RCC 7860 (cell line): ENCODE data around the gene PAXIP1.

Source experiments
- DNase-seq: peaks from one replicate; pipeline ENCODE4 v3.0.0-alpha.2; 2015; ENCODE audit warnings: low spot score
- FAIRE-seq: peaks from 2 replicates; lab custom pipeline; 2012; peaks lifted over from hg19 to GRCh38; lab: Jason Lieb, UNC

Gene PAXIP1

DNA sequence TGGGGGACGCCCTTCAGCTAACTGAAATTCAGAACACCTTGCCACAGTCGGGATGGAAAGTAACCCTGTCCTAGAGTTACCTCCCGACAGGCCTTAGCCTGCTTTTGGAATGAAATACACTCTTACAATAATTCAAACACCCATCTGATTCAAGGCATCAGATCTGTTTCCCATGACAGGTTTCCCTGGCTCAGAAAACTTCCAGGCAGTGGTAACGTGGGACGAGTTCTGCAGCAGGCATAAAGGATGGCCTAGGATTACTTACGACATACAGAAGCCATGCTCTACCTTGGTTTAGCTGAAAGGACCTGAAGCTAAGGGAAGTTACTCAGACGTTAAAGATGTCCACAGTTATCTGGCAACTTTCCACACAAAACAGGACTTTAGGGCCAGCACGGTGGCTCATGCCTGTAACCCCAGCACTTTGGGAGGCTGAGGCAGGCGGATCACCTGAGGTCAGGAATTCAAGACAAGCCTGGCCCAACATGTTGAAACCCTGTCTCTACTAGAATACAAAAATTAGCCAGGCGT lies 5.0 kb downstream of the PAXIP1 start:
- FAIRE-seq, result no peak

DNA sequence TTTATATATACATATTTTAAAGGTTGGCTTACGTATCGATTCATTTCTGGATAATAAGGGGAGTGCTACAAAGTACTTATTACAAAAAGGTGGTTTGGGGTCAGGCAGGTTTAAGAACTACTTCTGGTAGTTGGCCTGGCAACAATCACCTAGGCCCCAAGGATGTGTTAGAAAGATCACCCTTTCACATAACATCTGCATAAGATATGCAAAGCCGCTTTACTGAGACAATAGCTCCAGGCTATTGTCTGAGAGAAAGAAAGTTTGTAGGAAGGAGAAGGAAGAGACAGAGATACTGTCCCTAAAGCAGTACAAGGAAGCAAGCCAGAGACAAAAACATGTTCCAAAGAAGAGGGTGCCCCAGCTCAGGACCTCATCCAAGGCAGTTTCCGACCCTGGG lies 6.2 kb downstream of the PAXIP1 start:
- no peak for FAIRE-seq

More for the DNA sequence above, 5.0 kb downstream of the PAXIP1 start:
- no peak for DNase-seq

GRCh38 chr7:154996101-154996500 lies 6.8 kb downstream of the PAXIP1 start:
- DNase-seq (no peak), FAIRE-seq (no peak)

More for the DNA sequence above, 6.2 kb downstream of the PAXIP1 start:
- no peak for DNase-seq

- DNase-seq, result no peak
- FAIRE-seq, result no peak
Observed at GRCh38 chr7:154994996-154995395, 7.9 kb downstream of the PAXIP1 start.

DNA sequence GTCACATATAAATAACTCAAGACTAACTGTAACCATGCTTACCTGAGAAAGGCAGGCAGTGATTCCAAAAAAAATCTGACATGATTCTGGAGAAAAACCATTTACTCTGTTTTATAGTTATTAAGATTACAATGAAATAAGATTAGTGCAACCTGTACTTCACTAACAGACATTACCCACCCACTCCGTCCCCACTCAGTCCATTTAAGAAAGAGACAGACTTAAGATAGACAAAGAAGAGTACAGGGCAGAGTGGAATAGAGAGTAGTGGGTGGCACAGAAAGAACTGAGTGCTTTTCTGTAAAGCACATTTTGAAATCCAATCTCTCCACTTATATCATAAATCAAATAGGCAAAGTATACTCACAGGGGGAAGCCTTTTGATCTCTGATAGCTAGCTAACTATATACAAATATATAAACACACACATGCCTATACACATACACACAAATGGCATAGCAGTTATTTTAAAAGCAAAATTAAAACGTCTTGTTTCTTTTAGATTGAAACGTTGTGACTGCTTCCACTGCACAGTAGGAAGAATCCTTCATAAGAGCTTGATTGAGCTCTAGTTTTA lies 11.9 kb downstream of the PAXIP1 start:
- no peak for DNase-seq
- no peak for FAIRE-seq

GRCh38 chr7:154987571-154987970 lies 15.4 kb downstream of the PAXIP1 start:
- DNase-seq, result no peak
- FAIRE-seq, result no peak

- FAIRE-seq (no peak), DNase-seq (no peak)
Observed at GRCh38 chr7:154986200-154986945, 16.6 kb downstream of the PAXIP1 start.

GRCh38 chr7:154985230-154985629 lies 17.7 kb downstream of the PAXIP1 start:
- FAIRE-seq (no peak), DNase-seq (no peak)

DNA sequence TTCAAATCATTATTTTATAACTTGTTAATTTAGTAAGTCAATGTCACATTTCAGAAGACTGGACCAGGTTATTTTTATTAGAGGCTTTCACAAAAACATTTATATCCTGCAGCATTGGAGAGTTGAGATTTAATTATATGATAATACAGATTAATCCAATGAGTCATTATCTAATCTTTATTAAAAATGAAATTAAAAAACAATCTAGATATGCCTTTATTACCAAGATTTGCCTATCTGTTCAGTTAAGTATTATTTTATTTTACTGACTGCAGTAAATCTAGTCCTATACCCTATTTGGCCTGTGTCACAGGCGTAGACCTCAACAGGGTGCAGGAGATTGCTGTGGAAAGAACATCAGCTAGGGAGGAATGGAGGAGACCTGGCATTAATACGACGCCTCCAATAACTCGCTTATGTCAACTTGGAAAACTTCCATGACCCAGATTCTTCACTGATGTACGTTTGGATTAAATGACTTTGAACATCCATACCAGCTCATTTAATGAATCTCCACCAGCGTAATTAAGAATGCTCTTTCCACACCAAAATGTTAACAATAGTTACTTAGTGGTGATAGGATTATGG lies 18.2 kb downstream of the PAXIP1 start:
- no peak for DNase-seq
- FAIRE-seq, result peak; percentile 20

- no peak for DNase-seq
- no peak for FAIRE-seq
Observed at GRCh38 chr7:154978017-154978416, 24.9 kb downstream of the PAXIP1 start.

GRCh38 chr7:154977250-154977649 lies 25.7 kb downstream of the PAXIP1 start:
- no peak for FAIRE-seq

DNA sequence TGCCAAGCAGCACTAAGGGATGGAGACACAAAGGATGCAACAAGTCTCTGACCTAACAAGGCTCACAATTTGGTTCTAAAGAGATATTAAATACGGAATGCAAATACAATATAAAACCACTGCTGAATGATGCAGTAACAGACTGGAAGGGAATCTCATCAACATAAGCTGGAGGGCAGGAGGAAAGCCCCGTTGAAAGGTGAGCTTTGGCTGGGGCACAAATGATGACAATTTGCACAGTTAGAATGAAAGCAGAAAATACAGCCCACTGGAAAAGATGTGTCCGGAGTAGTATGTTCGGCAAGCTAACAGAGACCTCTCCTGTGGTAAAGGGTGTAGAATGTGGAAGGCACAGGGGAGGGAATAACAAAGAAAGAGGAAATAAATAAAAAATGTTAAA lies 26.1 kb downstream of the PAXIP1 start:
- FAIRE-seq (no peak), DNase-seq (no peak)

More at GRCh38 chr7:154977250-154977649, 25.7 kb downstream of the PAXIP1 start:
- no peak for DNase-seq

DNA sequence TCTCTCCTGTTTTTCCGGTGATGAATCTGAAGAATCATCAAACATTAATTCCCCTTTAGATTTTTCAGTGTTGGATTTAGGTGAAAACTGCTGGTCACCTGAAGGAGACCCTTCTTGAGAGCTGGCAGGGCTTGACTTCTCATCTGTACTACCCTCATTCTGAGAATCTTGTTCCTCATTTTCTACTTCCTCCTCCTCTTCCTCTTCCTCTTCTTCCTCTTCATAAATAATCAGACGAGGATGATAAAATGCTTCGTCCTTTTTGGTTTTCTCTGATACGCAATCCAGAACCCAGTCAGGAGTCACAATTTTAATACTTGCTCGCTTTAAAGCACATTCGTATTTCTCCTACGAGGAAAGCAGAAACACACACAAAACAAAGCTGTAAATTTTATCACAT lies 26.9 kb downstream of the PAXIP1 start:
- FAIRE-seq (no peak), DNase-seq (no peak)

DNA sequence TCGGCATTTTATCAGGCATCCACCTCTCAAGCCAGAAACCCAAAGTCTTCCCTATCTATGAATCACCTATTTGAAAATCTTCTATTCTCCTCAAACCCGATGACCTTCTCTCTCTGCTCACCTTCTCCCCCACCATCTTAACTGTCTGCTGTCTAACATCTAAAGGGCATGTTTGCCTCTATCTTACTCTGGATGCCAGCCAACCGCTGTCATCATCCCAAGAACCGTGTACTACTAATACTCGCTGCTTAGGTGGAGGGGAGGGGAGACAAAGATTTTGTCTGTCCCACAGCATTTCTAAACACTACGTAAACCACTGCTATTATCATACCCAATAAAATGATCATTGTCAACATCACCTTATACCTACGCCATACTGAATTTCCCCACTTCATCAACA lies 29.5 kb downstream of the PAXIP1 start:
- DNase-seq (no peak), FAIRE-seq (no peak)

DNA sequence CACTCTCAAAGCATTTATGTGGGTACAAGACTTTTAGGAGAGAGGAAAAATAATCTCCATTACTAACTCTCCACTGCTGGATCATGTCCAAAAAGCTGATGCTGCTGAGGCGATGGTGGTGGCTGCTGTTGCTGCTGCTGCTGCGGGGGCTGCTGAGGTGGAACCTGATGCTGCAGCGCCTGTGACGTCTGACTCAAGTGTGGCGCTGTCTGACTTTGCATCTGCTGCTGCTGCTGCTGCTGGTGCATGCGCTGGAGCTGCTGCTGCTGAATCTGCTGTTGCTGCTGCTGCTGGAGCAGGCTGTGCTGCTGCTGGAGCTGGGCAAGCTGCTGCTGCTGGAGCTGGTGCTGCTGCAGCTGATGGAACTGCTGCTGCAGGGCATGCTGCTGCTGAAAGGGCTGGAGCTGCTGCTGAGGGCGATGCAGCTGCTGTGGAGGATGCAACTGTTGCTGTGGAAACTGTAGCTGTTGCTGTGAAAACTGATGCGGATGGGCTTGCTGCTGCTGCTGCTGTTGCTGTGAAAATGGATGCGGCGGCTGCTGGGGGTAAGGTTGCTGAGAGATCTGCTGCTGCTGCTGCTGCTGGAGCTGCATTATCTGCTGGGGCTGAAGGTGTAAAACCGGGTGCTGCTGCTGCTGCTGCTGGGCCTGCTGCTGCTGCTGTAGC lies 34.5 kb downstream of the PAXIP1 start:
- DNase-seq, result no peak
- no peak for FAIRE-seq

- no peak for DNase-seq
Observed at GRCh38 chr7:154967401-154967955, 35.4 kb downstream of the PAXIP1 start.

GRCh38 chr7:154965014-154965413 lies 37.9 kb downstream of the PAXIP1 start:
- DNase-seq (no peak), FAIRE-seq (no peak)

More at GRCh38 chr7:154967401-154967955, 35.4 kb downstream of the PAXIP1 start:
- FAIRE-seq, result no peak

DNA sequence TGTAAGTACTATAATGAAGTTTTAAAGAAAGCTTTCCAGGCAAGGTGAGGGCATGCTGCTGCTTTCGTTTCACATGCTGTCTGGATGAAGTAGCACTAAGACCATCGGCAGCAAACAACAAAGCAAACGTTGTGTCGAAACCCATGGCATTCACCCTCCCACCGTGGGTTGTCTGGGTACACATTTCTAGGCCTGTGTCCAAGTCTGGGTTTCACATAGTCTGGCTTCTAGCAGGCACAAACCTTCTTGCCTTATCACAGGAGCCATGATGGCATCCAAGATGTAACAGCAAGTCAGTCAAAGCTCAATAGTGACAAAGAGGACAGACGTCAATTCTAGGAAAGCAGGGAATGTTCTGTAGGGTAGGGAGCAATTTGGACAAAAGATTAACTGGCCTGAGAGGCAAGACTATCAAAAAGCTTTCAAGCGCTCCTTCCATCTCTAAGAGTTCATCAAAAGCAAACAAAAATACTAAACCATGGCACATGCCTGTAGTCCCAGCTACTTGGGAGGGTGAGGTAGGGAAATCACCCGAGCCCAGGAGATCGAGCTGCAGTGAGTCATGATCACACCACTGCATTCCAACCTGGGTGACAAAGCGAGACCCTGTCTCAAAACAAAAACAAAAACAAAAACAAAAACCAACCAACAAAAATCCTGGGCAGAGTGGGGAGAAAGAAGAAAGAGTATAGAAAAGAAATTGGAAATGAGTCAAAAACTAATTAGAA lies 42.7 kb downstream of the PAXIP1 start:
- DNase-seq, result no peak

GRCh38 chr7:154956427-154956826 lies 46.5 kb downstream of the PAXIP1 start:
- FAIRE-seq (no peak), DNase-seq (no peak)

More for the DNA sequence above, 42.7 kb downstream of the PAXIP1 start:
- FAIRE-seq, result no peak

DNA sequence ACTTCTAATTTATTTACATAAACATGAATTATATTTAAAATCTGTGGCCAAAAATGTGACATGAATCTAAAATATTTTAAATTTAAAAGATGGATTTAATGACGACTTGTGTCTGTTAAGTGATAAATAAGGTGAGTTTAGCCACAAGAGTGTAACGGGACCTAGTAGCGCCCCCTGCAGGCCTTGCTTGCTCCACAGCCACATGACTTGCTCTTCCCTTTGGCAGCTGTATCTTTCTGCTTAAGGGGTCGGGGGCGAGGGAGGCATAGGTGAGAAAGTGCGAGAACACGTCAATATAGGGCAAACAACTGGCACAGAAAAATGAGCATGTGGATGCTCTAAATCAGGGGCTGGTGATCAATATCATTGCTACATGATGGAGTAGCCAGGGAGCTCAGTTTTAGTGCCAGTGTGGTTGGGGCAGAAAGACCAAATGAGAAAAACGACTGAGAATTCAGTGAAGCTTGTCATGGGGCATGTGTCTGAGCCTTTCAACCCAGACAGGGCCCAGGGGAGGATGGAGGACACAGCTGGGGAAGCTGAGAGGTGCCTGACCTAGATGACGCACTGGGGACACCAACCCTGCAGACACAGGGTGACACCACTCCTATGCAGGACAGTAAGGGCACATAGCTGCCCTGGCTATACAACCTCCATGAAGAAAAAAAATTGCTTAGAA lies 49.8 kb downstream of the PAXIP1 start:
- DNase-seq, result no peak
- FAIRE-seq, result no peak
